ENCODE measurements around the gene GJA5. TPM values are rescaled to one million over a fixed set of nuclear protein-coding genes. Genes with fewer than 3 reads are reported as not detected.
A peak's percentile ranks its signal among the peaks of the same experiment; 100 is the strongest.

GJA5 gene
- total RNA-seq, 1 experiment from 2014 or later: not detected

- ChIA-PET RAD21 (ENCODE audit: low non-redundant PET in 1 of 2, low total read pairs in 2 of 2, uncharacterized antibody in 2 of 2, unreplicated experiment in 2 of 2) (no interaction called here), CTCF (no interaction called here), POLR2A (no interaction called here)
- DNase-seq (ENCODE audit: low read depth, low spot score) (no peak), ATAC-seq (no peak; the same call in 1 of the 2 replicates)
- H3K9me2 ChIP-seq (ENCODE audit: insufficient read depth): no peaks in the 10 kb centered on the region
- TF ChIP-seq CBX3 (IDR thresholded peaks at IDR 0.05; ENCODE audit: low read depth): no peak
- no peak for TF ChIP-seq ATF3 (IDR thresholded peaks at IDR 0.05)
- H3K36me3 ChIP-seq (ENCODE audit: control insufficient read depth in 1 of 2, insufficient read depth in 2 of 2, low read length in 2 of 2): no peaks in the 10 kb centered on the region
- intact Hi-C loops (cut with micrococcal nuclease): no loop called here
- BruUV-seq (replicated peaks): no TSS peak
- H3K9me3 ChIP-seq (ENCODE audit: control insufficient read depth in 1 of 2, insufficient read depth in 1 of 2, low read depth in 1 of 2, low read length in 2 of 2): no peaks in the 10 kb centered on the region
- no peaks in the 10 kb centered on the region; the same call in none of the 2 replicates for H3K27me3 ChIP-seq (ENCODE audit: insufficient read depth, low read length)
- H3K4me2 ChIP-seq (ENCODE audit: low read length): peak overlapping the region; percentile 19; the same call in 1 of the 2 replicates
- H4K20me1 ChIP-seq (ENCODE audit: insufficient read depth): no peaks in the 10 kb centered on the region
- H3K4me1 ChIP-seq (ENCODE audit: control insufficient read depth in 1 of 2, insufficient read depth in 2 of 2, low read length in 2 of 2): peaks cover 0 to 9% of the 10 kb centered on the region in 2 experiments; a peak in 1 of 4 replicates
- H3K4me3 ChIP-seq (replicated peaks in 1 of 2; ENCODE audit: low read depth in 1 of 2, low read length in 2 of 2): no peak overlapping the region
- H3K79me2 ChIP-seq (ENCODE audit: insufficient read depth, low read length): no peaks in the 10 kb centered on the region
- no peak overlapping the region for H2AFZ ChIP-seq (ENCODE audit: low read depth, low read length, poor library complexity, severe bottlenecking)
- H3K9ac ChIP-seq (ENCODE audit: low read length): no peak overlapping the region
- H3K27ac ChIP-seq (ENCODE audit: low read depth, low read length): no peak overlapping the region
Observed at GRCh38 chr1:147771226-147772125, 11.1 kb upstream of the GJA5 start.

GRCh38 chr1:147769106-147769505 lies 8.7 kb upstream of the GJA5 start:
- Histone ChIP-seq H4K20me1 (ENCODE audit: insufficient read depth) (no peaks in the 10 kb centered on the region), H3K9me2 (ENCODE audit: insufficient read depth) (no peaks in the 10 kb centered on the region), H3K4me2 (ENCODE audit: low read length) (no peak overlapping the region), H3K36me3 (ENCODE audit: control insufficient read depth in 1 of 2, insufficient read depth in 2 of 2, low read length in 2 of 2) (no peaks in the 10 kb centered on the region), H3K4me3 (replicated peaks in 1 of 2; ENCODE audit: low read depth in 1 of 2, low read length in 2 of 2) (no peak overlapping the region), H3K4me1 (ENCODE audit: control insufficient read depth in 1 of 2, insufficient read depth in 2 of 2, low read length in 2 of 2) (peaks cover 0 to 9% of the 10 kb centered on the region in 2 experiments; a peak in 1 of 4 replicates), H3K27ac (ENCODE audit: low read depth, low read length) (no peak overlapping the region), H3K9ac (ENCODE audit: low read length) (no peak overlapping the region), H3K9me3 (ENCODE audit: control insufficient read depth in 1 of 2, insufficient read depth in 1 of 2, low read depth in 1 of 2, low read length in 2 of 2) (no peaks in the 10 kb centered on the region), H3K27me3 (ENCODE audit: insufficient read depth, low read length) (no peaks in the 10 kb centered on the region; the same call in 1 of the 2 replicates), H3K79me2 (ENCODE audit: insufficient read depth, low read length) (no peaks in the 10 kb centered on the region), H2AFZ (ENCODE audit: low read depth, low read length, poor library complexity, severe bottlenecking) (no peak overlapping the region)
- ChIA-PET CTCF (no interaction called here), RAD21 (ENCODE audit: low non-redundant PET in 1 of 2, low total read pairs in 2 of 2, uncharacterized antibody in 2 of 2, unreplicated experiment in 2 of 2) (no interaction called here), POLR2A (no interaction called here)
- no peak for DNase-seq (ENCODE audit: low read depth, low spot score)
- intact Hi-C loops (cut with micrococcal nuclease): no loop called here
- BruUV-seq (replicated peaks): no TSS peak
- ATAC-seq: no peak
- TF ChIP-seq ZFX (IDR thresholded peaks at IDR 0.05) (no peak), CBX3 (IDR thresholded peaks at IDR 0.05; ENCODE audit: low read depth) (no peak), ELF1 (IDR thresholded peaks at IDR 0.05; ENCODE audit: borderline replicate concordance, low read depth) (no peak), SIN3A (IDR thresholded peaks at IDR 0.05; ENCODE audit: low read depth) (no peak), FOSL1 (IDR thresholded peaks at IDR 0.05; ENCODE audit: low read depth) (no peak), EZH2phosphoT487 (IDR thresholded peaks at IDR 0.05; ENCODE audit: borderline replicate concordance) (no peak), CEBPB (IDR thresholded peaks at IDR 0.05; ENCODE audit: low read depth) (no peak), EGR1 (IDR thresholded peaks at IDR 0.05; ENCODE audit: low read depth) (no peak), JUND (IDR thresholded peaks at IDR 0.05) (no peak), REST (IDR thresholded peaks at IDR 0.05; ENCODE audit: low read depth) (no peak)
